Calu3 (cell line): Measurements from ENCODE around the gene BUB1B. TPM values are rescaled to one million over a fixed set of nuclear protein-coding genes. Genes with fewer than 3 reads are reported as not detected.

ENCODE experiments used
- BruUV-seq: library from RNA; stranded (reverse); fragments of 400-500 nt; replicated peaks from 2 replicates; lab custom pipeline; 2021; lab: Mats Ljungman, UMichigan
- CTCF ChIA-PET: fragments of 300-600 bp; sonication (Branson Sonifier 250); formaldehyde crosslinking; loops from one replicate; lab custom pipeline; 2022; ENCODE audit warnings: antibody characterized with exemption; lab: Charles Lee
- DNase-seq: peaks from one replicate; pipeline ENCODE4 v3.0.0; 2022
- H3K27ac Mint-ChIP-seq: one replicate; pipeline ENCODE4 v1.8.0; 2022; ENCODE audit warnings: mixed read lengths; ENCODE audit not compliant: unreplicated experiment
- H3K27me3 Mint-ChIP-seq: one replicate; pipeline ENCODE4 v1.8.0; 2022; ENCODE audit warnings: mixed read lengths; ENCODE audit not compliant: unreplicated experiment
- H3K36me3 Mint-ChIP-seq: one replicate; pipeline ENCODE4 v1.8.0; 2022; ENCODE audit warnings: mild to moderate bottlenecking, moderate library complexity, mixed read lengths; ENCODE audit not compliant: insufficient read depth, unreplicated experiment
- H3K4me1 Mint-ChIP-seq: one replicate; pipeline ENCODE4 v1.8.0; 2022; ENCODE audit warnings: mild to moderate bottlenecking, low read depth, mixed read lengths; ENCODE audit not compliant: unreplicated experiment
- H3K4me3 Mint-ChIP-seq: one replicate; pipeline ENCODE4 v1.8.0; 2022; ENCODE audit warnings: mild to moderate bottlenecking, low read depth, moderate library complexity, mixed read lengths; ENCODE audit not compliant: unreplicated experiment
- H3K9me3 Mint-ChIP-seq: one replicate; pipeline ENCODE4 v1.8.0; 2022; ENCODE audit warnings: low read depth, mixed read lengths; ENCODE audit not compliant: unreplicated experiment
- intact Hi-C: fragments of 100-400 bp; cut with micrococcal nuclease; formaldehyde crosslinking; loops from one replicate; pipeline ENCODE4 v1.10.0; 2022; ENCODE audit not compliant: unreplicated experiment
- total RNA-seq: library from RNA; stranded (reverse); gene quantifications from 2 replicates; pipeline ENCODE4 v1.2.3, GENCODE V29; 2022
- TF ChIP-seq, protein P1 (sequence below): fragments of 200-600 bp; IDR thresholded peaks from one replicate; pipeline ENCODE4 v1.8.0; 2022; ENCODE audit warnings: antibody characterized with exemption; ENCODE audit not compliant: unreplicated experiment

Gene BUB1B
- total RNA-seq, 1 experiment from 2014 or later = 41.8 TPM

DNA sequence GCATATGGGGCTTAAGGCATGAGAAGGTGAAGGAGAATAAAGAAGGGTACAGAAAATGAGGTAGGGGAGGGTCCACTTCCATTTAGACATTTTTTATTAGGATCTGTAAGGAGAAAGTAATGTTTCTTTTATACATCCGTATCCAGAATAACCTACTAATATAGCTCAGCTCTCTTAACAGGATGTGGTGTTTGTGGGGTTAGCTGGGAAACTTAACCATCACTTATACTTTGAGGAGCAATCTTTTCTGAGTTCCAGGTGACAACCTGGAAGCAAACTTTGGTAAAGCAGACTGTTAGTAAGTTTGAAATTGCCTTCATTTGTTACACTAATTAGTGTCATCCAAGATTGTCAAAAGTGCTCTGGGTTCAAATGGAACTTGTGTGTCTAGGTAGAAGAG is 36.6 kb downstream of the BUB1B start:
- no TSS peak for BruUV-seq
- no peaks in the 10 kb centered on the region for H3K4me1 Mint-ChIP-seq
- CTCF ChIA-PET = no interaction called here

DNA sequence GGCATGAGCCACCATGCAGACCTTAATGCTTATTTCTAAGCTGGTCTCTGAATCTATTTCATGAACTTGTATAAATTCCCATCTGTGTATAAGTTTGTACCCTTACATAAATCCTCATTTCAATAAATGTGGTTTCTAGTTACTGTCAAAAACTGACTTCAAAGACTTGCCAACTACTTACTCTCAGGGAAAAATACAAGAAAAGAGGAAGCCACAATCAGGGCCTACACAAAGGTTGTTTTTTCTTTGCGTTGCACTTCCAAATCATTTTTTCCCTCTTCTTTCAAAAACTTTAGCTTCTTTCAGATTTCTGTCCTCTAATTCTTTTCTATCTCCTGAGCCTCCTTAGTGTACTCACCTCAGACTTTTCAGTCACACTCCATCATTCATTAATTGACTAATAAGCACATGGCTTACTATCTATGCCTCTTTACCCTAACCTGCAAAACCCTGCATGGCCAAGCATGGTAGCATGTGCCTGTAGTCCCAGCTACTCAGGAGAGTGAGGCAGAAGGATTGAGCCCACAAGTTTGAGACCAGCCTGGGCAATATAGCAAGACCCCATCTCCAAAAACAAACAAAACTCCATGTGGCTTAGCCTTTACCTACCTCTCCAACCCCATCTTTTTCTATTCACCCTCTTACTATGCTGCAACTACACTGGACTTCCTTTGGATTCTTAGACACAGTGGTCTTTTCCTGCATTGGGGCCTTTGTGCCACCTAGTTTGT is 37.7 kb downstream of the BUB1B start:
- TF ChIP-seq, protein P1, sequence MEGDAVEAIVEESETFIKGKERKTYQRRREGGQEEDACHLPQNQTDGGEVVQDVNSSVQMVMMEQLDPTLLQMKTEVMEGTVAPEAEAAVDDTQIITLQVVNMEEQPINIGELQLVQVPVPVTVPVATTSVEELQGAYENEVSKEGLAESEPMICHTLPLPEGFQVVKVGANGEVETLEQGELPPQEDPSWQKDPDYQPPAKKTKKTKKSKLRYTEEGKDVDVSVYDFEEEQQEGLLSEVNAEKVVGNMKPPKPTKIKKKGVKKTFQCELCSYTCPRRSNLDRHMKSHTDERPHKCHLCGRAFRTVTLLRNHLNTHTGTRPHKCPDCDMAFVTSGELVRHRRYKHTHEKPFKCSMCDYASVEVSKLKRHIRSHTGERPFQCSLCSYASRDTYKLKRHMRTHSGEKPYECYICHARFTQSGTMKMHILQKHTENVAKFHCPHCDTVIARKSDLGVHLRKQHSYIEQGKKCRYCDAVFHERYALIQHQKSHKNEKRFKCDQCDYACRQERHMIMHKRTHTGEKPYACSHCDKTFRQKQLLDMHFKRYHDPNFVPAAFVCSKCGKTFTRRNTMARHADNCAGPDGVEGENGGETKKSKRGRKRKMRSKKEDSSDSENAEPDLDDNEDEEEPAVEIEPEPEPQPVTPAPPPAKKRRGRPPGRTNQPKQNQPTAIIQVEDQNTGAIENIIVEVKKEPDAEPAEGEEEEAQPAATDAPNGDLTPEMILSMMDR = no peak
- no peaks in the 10 kb centered on the region for H3K27me3 Mint-ChIP-seq
- no peak for DNase-seq
- H3K4me1 Mint-ChIP-seq = no peaks in the 10 kb centered on the region
- BruUV-seq = no TSS peak
- no peak overlapping the region for H3K27ac Mint-ChIP-seq
- H3K9me3 Mint-ChIP-seq = no peaks in the 10 kb centered on the region
- CTCF ChIA-PET = no interaction called here
- intact Hi-C loops = no loop called here
- H3K4me3 Mint-ChIP-seq = no peak overlapping the region
- peaks cover 11% of the 10 kb centered on the region for H3K36me3 Mint-ChIP-seq

More for the DNA sequence above, 36.6 kb downstream of the BUB1B start:
- Mint-ChIP-seq H3K4me3 (no peak overlapping the region), H3K27ac (no peak overlapping the region), H3K27me3 (no peaks in the 10 kb centered on the region), H3K9me3 (no peaks in the 10 kb centered on the region), H3K36me3 (peaks cover 11% of the 10 kb centered on the region)
- TF ChIP-seq, protein P1 = no peak
- intact Hi-C loops = no loop called here
- DNase-seq = no peak

DNA sequence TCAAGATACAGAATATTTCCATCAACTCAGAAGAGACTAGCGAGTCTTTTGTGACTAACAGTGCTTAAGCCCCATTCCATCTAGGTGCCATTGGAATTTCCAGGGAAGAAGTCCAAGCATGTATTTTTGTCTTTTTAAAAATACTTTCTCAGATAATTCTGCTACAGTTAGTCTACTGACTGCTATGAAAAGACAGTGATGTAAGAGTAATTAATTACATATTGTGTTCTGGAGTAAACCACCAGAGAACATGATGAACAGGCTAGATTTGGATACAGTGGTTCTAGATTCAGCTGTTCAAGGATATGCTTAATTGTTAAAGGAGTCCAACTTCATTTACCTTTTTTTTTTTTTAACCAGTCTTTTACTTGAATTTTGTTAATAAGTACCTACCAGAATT is 43.2 kb downstream of the BUB1B start:
- no peak overlapping the region for H3K27ac Mint-ChIP-seq
- H3K4me3 Mint-ChIP-seq = no peak overlapping the region
- no TSS peak for BruUV-seq
- intact Hi-C loops = no loop called here
- no peaks in the 10 kb centered on the region for H3K4me1 Mint-ChIP-seq
- TF ChIP-seq, protein P1 = no peak
- CTCF ChIA-PET = interaction anchor here (0.7 kb wide), 1 partner anchor 14 kb away, joined by 3 read pairs; no protein-coding TSS in a partner anchor
- H3K36me3 Mint-ChIP-seq = peaks cover 10% of the 10 kb centered on the region
- no peaks in the 10 kb centered on the region for H3K27me3 Mint-ChIP-seq
- DNase-seq = no peak
- H3K9me3 Mint-ChIP-seq = no peaks in the 10 kb centered on the region

DNA sequence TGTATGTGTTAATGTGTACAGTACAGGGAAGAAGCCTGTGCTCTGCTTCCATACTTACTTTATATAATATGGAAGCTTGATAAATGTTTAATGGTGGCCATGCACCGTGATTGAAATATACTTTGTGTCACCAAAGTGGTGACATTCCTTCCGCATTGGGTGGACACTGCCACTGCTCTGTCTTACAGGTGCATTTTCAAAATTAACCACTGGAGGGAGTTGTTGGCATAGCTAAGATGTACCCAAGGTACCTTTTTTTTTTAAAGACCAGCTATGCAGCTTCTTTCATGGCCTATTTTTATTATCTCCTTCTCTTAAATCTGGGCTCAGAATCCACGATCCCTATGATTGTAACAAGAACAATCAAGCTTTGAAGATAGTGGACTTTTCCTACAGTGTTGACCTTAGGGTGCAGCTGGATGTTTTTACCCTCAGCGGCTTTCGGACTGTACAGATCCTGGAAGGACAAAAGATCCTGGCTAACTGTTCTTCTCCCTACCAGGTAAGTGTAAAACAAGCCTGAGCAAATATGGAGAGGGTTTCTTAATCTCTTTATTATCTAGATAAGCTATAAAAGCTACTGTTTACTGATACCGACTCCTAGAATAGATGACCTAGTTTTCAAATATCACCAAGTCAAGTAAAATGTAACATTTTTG is 56.4 kb downstream of the BUB1B start:
- Mint-ChIP-seq H3K9me3 (no peaks in the 10 kb centered on the region), H3K4me3 (no peak overlapping the region), H3K27me3 (no peaks in the 10 kb centered on the region), H3K27ac (no peak overlapping the region), H3K4me1 (no peaks in the 10 kb centered on the region), H3K36me3 (no peaks in the 10 kb centered on the region)
- peak; percentile 55 for DNase-seq
- TF ChIP-seq, protein P1 = no peak
- intact Hi-C loops = loop anchor here (1.0 kb wide), 1 partner anchor 57 kb away; no protein-coding TSS in a partner anchor
- no TSS peak for BruUV-seq
- CTCF ChIA-PET = interaction anchor here (0.5 to 2.3 kb wide), 10 partner anchors 10 to 188 kb away, joined by 3 to 39 read pairs (median 3); partner anchors contain the start of gene IVD
